OCI-LY3 (cell line): Measurements from ENCODE around the gene HGS.

Experiments used
- CTCF ChIP-seq: fragments of 200-600, 300-600 bp; sonication (generic); IDR thresholded peaks from 2 replicates; pipeline ENCODE4 v1.5.1; 2014; ENCODE audit warnings: antibody characterized with exemption, low read length, low read depth
- EZH2phosphoT487 ChIP-seq: fragments of 200-600 bp; shearing (Covaris generic); IDR thresholded peaks from 2 replicates; pipeline ENCODE4 v1.6.1; 2018; ENCODE audit warnings: antibody characterized with exemption, mixed run types, low read depth

GRCh38 chr17:81726004-81726403 is 42.2 kb downstream of the HGS start:
- TF ChIP-seq CTCF (no peak), EZH2phosphoT487 (no peak)
